ENCODE data around the gene FTO. TPM values are rescaled to one million over a fixed set of nuclear protein-coding genes. Genes with fewer than 3 reads are reported as not detected.
"Not testable (repeated sequence)": the region's sequence is repeated elsewhere in the genome, so short reads cannot be mapped to it uniquely, and the experiment has no call there.

FTO gene
- total RNA-seq, 6 experiments from 2014 or later, result 93.7 to 107 (median 105) TPM

GRCh38 chr16:53840456-53840855, 136.5 kb downstream of the FTO start:
- peaks cover 4% of the 10 kb centered on the region; the same call in 1 of the 2 replicates for H3K36me3 Mint-ChIP-seq (ENCODE audit: low read depth)

GRCh38 chr16:53841884-53842283, 137.9 kb downstream of the FTO start:
- DNase-seq, result no peak
- no peak for TF ChIP-seq CTCF (IDR thresholded peaks at IDR 0.05)
- 0 out of 2 replicates have a peak, but pooled peaks cover 4% of the 10 kb centered on the region for H3K4me1 Mint-ChIP-seq (ENCODE audit: low read depth)
- H3K27ac Mint-ChIP-seq, result no peak overlapping the region
- no peaks in the 10 kb centered on the region for H3K9me3 Mint-ChIP-seq
- H3K4me3 Mint-ChIP-seq, result no peak overlapping the region
- no peaks in the 10 kb centered on the region for H3K27me3 Mint-ChIP-seq (ENCODE audit: insufficient read depth)
- H3K36me3 Mint-ChIP-seq (ENCODE audit: low read depth), result no peaks in the 10 kb centered on the region

More at GRCh38 chr16:53840456-53840855, 136.5 kb downstream of the FTO start:
- no peak for DNase-seq
- Mint-ChIP-seq H3K4me3 (no peak overlapping the region), H3K9me3 (no peaks in the 10 kb centered on the region), H3K27ac (no peak overlapping the region), H3K4me1 (ENCODE audit: low read depth) (0 out of 2 replicates have a peak, but pooled peaks cover 4% of the 10 kb centered on the region), H3K27me3 (ENCODE audit: insufficient read depth) (no peaks in the 10 kb centered on the region)
- no peak for TF ChIP-seq CTCF (IDR thresholded peaks at IDR 0.05)

GRCh38 chr16:53843084-53843483, 139.1 kb downstream of the FTO start:
- no peak for DNase-seq
- no peak for TF ChIP-seq CTCF (IDR thresholded peaks at IDR 0.05)
- Mint-ChIP-seq H3K4me1 (ENCODE audit: low read depth) (0 out of 2 replicates have a peak, but pooled peaks cover 3% of the 10 kb centered on the region), H3K27ac (no peak overlapping the region), H3K36me3 (ENCODE audit: low read depth) (no peaks in the 10 kb centered on the region), H3K4me3 (no peak overlapping the region), H3K27me3 (ENCODE audit: insufficient read depth) (no peaks in the 10 kb centered on the region), H3K9me3 (no peaks in the 10 kb centered on the region)

- no peak for TF ChIP-seq CTCF (IDR thresholded peaks at IDR 0.05)
- Mint-ChIP-seq H3K4me3 (no peak overlapping the region), H3K4me1 (ENCODE audit: low read depth) (no peaks in the 10 kb centered on the region), H3K27ac (no peak overlapping the region), H3K27me3 (ENCODE audit: insufficient read depth) (no peaks in the 10 kb centered on the region), H3K9me3 (no peaks in the 10 kb centered on the region), H3K36me3 (ENCODE audit: low read depth) (no peaks in the 10 kb centered on the region)
- DNase-seq, result no peak
Measured at GRCh38 chr16:53844804-53845203, 140.8 kb downstream of the FTO start.

GRCh38 chr16:53846549-53846948, 142.6 kb downstream of the FTO start:
- not testable (repeated sequence) for H3K36me3 Mint-ChIP-seq (ENCODE audit: low read depth)

GRCh38 chr16:53846971-53847370, 143.0 kb downstream of the FTO start:
- H3K27me3 Mint-ChIP-seq (ENCODE audit: insufficient read depth), result no peaks in the 10 kb centered on the region
- DNase-seq, result no peak
- H3K4me1 Mint-ChIP-seq (ENCODE audit: low read depth), result no peaks in the 10 kb centered on the region
- TF ChIP-seq CTCF (IDR thresholded peaks at IDR 0.05), result no peak
- no peak overlapping the region for H3K4me3 Mint-ChIP-seq
- H3K27ac Mint-ChIP-seq, result no peak overlapping the region
- no peaks in the 10 kb centered on the region for H3K9me3 Mint-ChIP-seq
- H3K36me3 Mint-ChIP-seq (ENCODE audit: low read depth), result no peaks in the 10 kb centered on the region

More at GRCh38 chr16:53846549-53846948, 142.6 kb downstream of the FTO start:
- not testable (repeated sequence) for H3K4me3 Mint-ChIP-seq; H3K27ac Mint-ChIP-seq; H3K9me3 Mint-ChIP-seq; H3K27me3 Mint-ChIP-seq (ENCODE audit: insufficient read depth); DNase-seq; H3K4me1 Mint-ChIP-seq (ENCODE audit: low read depth)

All from HFFc6 (cell line).